Brain microvascular endothelial cell (primary cell): ENCODE measurements around the gene ADAMTSL2.
"Not testable (repeated sequence)": the region's sequence is repeated elsewhere in the genome, so short reads cannot be mapped to it uniquely, and the experiment has no call there.

Source experiments
- DNase-seq: peaks from one replicate; pipeline ENCODE4 v3.0.0-alpha.2; 2020
- H3K27ac ChIP-seq: fragments of 250-450 bp; sonication (Bioruptor Pico); 2 replicates; pipeline ENCODE4 v1.5.1; 2020; ENCODE audit warnings: mild to moderate bottlenecking, moderate library complexity
- H3K27me3 ChIP-seq: fragments of 250-450 bp; sonication (Bioruptor Pico); replicated peaks from 2 replicates; pipeline ENCODE4 v1.5.1; 2020; ENCODE audit warnings: mild to moderate bottlenecking
- H3K36me3 ChIP-seq: fragments of 250-450 bp; sonication (Bioruptor Pico); replicated peaks from 2 replicates; pipeline ENCODE4 v1.5.1; 2020; ENCODE audit warnings: mild to moderate bottlenecking
- H3K4me3 ChIP-seq: 2 replicates; pipeline ENCODE4 v1.5.1; 2011; ENCODE audit warnings: low read depth, mild to moderate bottlenecking, control low read depth, low read length, moderate library complexity
- in situ Hi-C: cut with HindIII; loops from 2 replicates; pipeline ENCODE4 v1.10.0; 2017; ENCODE audit warnings: low sequenced_read_pairs, low pct_ligation_motif_present
- TF ChIP-seq, protein P1 (sequence below): IDR thresholded peaks from 2 replicates; pipeline ENCODE4 v1.5.1; 2011; ENCODE audit warnings: low read depth, mild to moderate bottlenecking, moderate library complexity, low read length, control low read depth, inconsistent platforms; ENCODE audit errors: missing control alignments

ADAMTSL2 gene

DNA sequence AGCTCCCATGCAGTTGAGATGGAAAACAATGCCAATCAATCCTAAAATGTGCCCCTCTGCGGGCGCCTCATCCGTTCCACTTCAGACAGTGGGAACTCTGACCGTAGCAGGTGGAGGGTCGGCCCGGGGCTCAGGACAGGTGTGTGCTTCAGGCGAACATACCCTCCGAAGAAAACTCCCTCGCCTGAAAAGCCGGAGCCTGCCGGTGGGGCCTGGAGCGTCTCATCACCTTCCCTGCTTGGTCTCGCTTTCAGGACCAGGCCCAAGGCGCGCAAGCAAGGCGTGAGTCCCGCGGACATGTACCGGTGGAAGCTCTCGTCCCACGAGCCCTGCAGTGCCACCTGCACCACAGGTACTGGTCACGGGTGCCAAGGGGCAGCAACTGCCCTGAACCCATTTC is 26.4 kb downstream of the ADAMTSL2 start:
- no peak for DNase-seq
- Histone ChIP-seq H3K36me3 (no peaks in the 10 kb centered on the region), H3K27me3 (peaks cover 4% of the 10 kb centered on the region), H3K27ac (no peak overlapping the region), H3K4me3 (no peak overlapping the region)
- TF ChIP-seq, protein P1, sequence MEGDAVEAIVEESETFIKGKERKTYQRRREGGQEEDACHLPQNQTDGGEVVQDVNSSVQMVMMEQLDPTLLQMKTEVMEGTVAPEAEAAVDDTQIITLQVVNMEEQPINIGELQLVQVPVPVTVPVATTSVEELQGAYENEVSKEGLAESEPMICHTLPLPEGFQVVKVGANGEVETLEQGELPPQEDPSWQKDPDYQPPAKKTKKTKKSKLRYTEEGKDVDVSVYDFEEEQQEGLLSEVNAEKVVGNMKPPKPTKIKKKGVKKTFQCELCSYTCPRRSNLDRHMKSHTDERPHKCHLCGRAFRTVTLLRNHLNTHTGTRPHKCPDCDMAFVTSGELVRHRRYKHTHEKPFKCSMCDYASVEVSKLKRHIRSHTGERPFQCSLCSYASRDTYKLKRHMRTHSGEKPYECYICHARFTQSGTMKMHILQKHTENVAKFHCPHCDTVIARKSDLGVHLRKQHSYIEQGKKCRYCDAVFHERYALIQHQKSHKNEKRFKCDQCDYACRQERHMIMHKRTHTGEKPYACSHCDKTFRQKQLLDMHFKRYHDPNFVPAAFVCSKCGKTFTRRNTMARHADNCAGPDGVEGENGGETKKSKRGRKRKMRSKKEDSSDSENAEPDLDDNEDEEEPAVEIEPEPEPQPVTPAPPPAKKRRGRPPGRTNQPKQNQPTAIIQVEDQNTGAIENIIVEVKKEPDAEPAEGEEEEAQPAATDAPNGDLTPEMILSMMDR: no peak
- in situ Hi-C loops: no loop called here

- DNase-seq: no peak
- peaks cover 4% of the 10 kb centered on the region for H3K27me3 ChIP-seq
- H3K36me3 ChIP-seq: no peaks in the 10 kb centered on the region
- in situ Hi-C loops: no loop called here
- H3K27ac ChIP-seq: no peak overlapping the region
- TF ChIP-seq, protein P1: no peak
- no peak overlapping the region for H3K4me3 ChIP-seq
Observed at GRCh38 chr9:133561976-133562554, 27.6 kb downstream of the ADAMTSL2 start.

DNA sequence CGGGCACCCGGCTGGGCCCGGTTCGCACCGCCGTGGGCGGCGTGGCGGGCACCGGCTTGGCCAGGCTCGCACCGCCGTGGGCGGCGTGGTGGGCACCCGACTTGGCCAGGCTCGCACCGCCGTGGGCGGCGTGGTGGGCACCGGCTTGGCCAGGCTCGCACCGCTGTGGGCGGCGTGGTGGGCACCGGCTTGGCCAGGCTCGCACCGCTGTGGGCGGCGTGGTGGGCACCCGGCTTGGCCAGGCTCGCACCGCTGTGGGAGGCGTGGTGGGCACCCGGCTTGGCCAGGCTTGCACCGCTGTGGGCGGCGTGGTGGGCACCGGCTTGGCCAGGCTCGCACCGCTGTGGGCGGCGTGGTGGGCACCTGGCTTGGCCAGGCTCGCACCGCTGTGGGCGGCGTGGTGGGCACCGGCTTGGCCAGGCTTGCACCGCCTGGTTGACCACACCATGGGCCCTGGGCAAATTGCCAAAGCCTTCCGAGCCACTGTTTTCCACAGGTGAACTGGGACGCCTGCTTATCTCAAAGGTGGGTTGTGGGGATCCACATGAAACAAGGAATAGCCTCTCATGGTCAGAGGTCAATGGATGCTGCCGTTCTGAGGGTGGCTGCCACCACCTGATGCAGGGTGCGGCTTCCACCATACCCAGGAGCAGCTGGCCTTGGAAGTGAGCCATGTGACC is 28.2 kb downstream of the ADAMTSL2 start:
- H3K27ac ChIP-seq: no peak overlapping the region
- in situ Hi-C loops: no loop called here
- no peak overlapping the region for H3K4me3 ChIP-seq
- no peaks in the 10 kb centered on the region for H3K36me3 ChIP-seq
- TF ChIP-seq, protein P1: no peak
- H3K27me3 ChIP-seq: peaks cover 4% of the 10 kb centered on the region
- no peak for DNase-seq

DNA sequence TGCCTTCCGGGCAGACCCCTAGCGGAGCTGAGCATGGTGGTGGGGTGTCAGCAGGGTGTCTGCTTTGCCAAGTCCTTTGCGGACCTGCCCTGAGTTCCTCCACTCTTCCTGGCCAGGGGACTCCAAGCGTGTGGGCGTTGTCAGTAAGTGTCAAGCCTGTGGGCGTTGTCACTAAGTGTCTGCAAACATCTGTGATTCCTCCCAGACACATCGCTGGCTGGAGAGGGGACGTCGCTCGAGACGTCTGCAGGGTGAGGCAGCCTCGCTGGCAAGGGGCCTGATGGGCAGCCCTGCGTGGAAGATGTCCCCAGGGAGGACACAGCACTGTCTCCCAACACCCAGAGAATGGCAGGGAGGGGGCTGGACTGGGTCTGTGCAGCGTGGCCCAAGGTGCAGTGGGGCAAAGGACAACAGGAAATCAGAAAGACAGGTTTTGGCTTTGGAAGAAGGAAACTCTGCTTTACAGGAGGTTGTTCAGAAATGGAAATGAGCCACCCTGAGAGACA is 28.8 kb downstream of the ADAMTSL2 start:
- H3K27ac ChIP-seq: no peak overlapping the region
- H3K36me3 ChIP-seq: no peaks in the 10 kb centered on the region
- no peak for DNase-seq
- peaks cover 4% of the 10 kb centered on the region for H3K27me3 ChIP-seq
- no peak overlapping the region for H3K4me3 ChIP-seq
- TF ChIP-seq, protein P1: no peak
- in situ Hi-C loops: no loop called here

GRCh38 chr9:133563814-133564213 is 29.3 kb downstream of the ADAMTSL2 start:
- H3K36me3 ChIP-seq, H3K27me3 ChIP-seq, H3K27ac ChIP-seq, DNase-seq, in situ Hi-C loops, H3K4me3 ChIP-seq: not testable (repeated sequence)

GRCh38 chr9:133564451-133565116 is 30.1 kb downstream of the ADAMTSL2 start:
- Histone ChIP-seq H3K27me3 (peaks cover 4% of the 10 kb centered on the region), H3K4me3 (no peak overlapping the region), H3K36me3 (no peaks in the 10 kb centered on the region), H3K27ac (no peak overlapping the region)
- TF ChIP-seq, protein P1: no peak
- DNase-seq: no peak
- in situ Hi-C loops: no loop called here
